Neural cell (in vitro differentiated cells): Measurements from ENCODE around the gene PAQR9.

Source experiments
- CTCF ChIP-seq: fragments of 450-650 bp; IDR thresholded peaks from 2 replicates; pipeline ENCODE4 v1.5.1; 2014; ENCODE audit warnings: antibody characterized with exemption, mild to moderate bottlenecking, moderate library complexity; ENCODE audit not compliant: poor library complexity, severe bottlenecking
- EZH2 ChIP-seq: fragments of 200-600, 300-800 bp; shearing (Covaris generic), sonication (generic); IDR thresholded peaks from 2 replicates; pipeline ENCODE4 v1.6.1; 2014; ENCODE audit warnings: antibody characterized with exemption, low read length, borderline replicate concordance, mild to moderate bottlenecking; ENCODE audit not compliant: insufficient read depth, poor library complexity, severe bottlenecking
- POLR2AphosphoS5 ChIP-seq: IDR thresholded peaks from 2 replicates; pipeline ENCODE4 v1.6.1; 2012
- TAF1 ChIP-seq: IDR thresholded peaks from 2 replicates; pipeline ENCODE4 v1.6.1; 2012; ENCODE audit warnings: low read depth

GRCh38 chr3:142962175-142962519 is 1.3 kb downstream of the PAQR9 start:
- TF ChIP-seq CTCF (no peak), POLR2AphosphoS5 (no peak), EZH2 (no peak), TAF1 (no peak)
